AML-193 (cell line): ENCODE results near the gene NEURL1B.
"Not testable (repeated sequence)": the region's sequence is repeated elsewhere in the genome, so short reads cannot be mapped to it uniquely, and the experiment has no call there.

Experiments
- DNase-seq, 2 experiments: peaks; one replicate each; lab custom pipeline; 2025; lab: John Stamatoyannopoulos, UW

Gene NEURL1B

DNA sequence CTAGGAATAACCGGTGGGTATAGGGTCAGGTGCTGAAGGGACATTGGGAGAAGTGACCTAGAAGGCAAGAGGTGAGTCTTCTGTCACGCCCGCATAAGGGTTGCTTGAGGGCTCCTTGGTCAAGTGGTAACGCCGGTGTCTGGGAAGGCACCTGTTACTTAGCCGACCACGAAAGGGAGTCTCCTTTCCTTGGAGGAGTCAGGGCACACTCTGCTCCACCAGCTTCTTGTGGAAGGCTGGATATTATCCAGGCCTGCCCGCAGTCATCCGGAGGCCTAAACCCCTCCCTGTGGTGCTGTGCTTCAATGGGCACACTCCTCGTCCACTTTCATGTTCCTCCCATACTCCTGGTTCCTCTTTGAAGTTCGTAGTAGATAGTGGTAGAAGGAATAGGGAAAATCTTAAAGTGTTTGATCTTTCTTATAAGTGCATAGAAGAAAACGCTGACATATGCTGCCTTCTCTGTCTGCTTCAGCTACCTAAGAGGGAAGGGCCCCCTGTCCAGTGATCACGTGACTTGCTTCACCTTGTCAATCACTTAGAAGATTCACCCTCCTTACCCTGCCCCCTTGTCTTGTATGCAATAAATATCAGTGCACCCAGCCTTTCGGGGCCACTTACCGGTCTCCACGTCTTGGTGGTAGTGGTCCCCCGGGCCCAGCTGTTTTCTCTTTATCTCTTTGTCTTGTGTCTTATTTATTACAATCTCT lies 16.6 kb downstream of the NEURL1B start:
- DNase-seq = not testable (repeated sequence)

DNA sequence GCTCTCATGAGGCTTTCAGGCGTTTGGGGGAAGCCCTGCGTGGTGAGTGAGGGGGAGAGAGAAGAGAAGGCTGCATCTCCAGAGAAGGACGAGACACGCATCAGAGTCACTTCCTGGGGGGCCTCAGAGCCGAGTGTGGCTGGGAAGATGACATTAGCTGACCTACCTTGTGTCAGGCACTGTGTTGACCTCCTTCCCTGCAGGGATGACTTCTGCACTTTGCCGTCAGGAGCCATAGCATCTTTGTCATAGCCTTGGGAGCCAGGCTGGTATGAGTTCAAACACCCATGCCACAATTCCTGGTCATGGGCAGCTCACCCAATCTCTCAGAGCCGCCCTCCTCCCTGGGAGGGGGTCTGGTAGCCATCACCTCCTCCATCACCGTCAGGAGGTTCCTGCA lies 17.3 kb downstream of the NEURL1B start:
- no peak for DNase-seq

DNA sequence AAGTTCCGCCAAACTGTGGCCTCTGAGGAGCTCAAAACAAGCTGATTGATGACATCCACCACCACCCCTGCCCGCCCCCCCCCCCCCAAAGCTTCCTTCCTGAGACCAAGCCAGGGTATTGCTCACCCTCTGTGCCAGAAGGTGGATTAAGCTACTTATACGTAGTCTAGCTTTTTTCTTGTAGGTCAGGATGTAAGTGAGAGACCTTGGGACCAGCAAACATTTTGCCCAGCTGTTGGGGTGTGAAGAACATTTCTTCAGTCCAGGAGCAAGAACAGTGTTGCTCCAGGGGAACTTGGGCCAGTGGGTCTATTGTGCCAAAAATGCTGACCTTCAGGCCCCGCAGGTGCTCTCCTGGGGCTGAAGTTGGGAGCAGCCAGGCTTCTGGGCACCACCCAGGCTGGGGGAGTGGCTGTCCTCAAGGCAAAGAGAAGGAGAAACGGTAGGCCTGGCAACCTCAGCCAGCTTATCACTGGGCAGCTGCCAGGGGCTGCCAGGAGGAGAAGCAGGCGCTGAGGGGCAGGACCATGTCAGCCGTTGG lies 18.0 kb downstream of the NEURL1B start:
- DNase-seq = no peak

DNA sequence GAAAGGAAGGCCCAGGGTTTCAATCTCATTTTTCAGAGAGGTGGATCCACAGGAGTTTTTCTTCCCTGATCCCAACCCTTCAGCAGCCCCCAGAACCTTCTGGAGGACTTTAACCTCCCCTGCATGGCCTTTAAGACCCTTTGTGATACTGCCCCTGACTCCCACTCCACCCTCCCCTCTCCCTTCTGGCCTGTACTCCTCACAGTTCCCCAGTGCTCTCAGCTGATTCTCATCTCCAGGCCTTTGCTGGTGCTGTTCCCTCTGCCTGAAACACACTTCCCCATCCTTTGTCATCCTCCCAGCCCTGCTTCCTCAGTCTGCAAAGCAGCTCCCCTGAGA lies 18.5 kb downstream of the NEURL1B start:
- DNase-seq = no peak

DNA sequence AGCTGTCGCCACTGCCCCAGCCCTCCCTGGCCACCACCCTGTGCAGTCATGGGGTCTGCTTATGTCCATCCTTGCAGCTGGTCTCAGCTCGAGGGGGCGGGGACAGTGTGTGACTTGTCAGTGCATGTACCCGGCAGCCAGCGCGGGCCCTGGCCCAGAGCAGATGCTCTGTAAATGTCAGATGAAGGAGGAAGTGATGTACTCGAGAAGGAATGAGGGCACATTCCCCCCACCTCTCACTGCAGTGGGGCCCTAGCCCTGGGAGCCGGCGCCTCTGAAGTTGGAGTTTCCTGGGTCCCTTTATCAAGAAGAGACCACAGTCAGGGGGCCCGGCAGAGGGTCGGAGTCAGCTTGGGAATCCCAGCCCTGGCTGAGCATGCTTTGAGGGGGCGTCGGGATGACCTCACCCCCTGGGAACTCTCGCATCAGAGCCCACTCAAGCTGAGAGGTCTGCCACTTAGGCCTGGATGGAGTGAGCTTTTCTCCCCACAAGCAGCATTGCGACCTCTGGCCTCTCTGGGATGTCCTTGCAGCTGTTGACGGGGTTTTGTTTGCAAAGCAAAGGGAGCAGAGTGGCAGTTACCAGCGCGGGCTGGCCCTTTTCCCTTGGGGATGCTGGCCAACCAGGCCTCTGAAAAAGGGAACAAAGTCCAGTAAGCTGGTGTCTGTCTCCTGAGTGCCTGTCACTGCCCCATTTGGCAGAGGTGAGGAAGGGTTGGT lies 19.0 kb downstream of the NEURL1B start:
- no peak for DNase-seq

DNA sequence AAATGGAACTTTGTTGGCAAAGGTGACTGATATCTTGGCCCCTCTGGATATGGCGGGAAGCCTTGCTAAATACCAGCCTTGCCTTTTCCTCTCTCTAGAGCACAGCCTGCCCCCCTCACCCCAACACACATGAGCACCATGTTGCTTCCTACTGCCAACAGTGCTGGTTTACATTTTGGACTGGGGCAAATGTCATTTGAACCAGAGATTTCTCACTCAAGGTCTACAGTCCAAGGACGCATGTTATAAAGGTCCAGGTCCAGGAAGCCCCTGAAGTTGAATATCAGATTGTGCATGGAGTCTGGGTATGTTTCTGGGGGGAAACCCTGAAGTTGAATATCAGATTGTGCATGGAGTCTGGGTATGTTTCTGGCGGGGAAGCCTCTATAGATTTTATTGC lies 19.9 kb downstream of the NEURL1B start:
- DNase-seq = no peak

DNA sequence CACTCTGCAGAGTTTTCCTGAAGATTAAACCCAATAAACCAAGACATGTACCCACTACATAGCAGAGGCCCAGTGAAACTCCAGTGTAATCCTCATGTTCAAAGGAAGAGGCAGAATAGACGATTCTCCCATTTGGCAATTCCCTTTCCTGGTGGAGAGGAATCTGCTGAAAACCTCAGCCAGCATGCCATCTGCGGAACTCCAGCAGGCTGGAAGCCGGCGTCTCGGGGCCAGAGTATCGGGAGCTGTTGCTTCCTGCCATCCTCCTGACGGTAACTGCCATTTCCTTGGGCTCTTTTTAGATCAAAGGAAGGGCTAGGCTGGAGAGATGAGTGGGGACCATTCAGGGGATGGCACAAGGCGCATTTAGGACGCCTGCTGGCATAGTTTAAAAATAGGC lies 20.5 kb downstream of the NEURL1B start:
- DNase-seq = no peak

DNA sequence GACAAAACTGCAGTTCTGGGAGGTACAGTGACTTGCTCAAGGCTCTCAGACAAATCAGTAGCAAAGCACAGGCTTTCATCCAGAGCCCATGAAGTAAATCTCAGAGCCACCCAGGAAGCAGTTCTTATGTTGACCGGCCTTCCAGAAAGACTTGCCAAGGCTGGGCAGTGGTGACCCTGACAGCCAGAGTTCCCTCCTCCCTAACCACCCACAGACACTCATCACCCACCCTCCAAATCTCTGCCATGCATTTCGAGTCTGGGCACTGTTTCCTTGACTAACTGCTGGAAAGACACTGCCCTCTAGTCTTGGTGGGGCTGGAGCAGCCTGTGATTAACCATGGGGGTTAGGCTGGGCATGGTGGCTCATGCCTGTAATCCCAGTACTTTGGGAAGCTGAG lies 21.5 kb downstream of the NEURL1B start:
- DNase-seq = no peak

DNA sequence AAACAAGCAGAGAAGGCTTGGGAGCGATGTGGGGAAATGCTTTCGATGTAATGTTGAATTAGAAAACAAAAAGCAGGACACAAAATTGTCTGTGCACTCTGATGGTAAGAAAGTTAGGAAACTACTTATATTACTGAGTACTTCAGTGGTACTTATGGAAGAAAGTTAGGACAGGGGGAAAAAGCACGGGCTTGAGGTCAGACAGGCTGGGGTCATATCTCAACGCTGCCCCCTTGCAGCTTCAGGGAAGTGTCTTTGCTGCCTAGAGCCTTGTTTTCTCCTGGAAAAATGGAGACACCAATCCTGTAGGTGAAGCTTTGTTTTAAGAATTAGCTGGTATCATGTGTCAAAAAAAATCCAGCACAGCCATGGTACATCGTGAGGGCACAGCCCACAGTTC lies 23.0 kb downstream of the NEURL1B start:
- DNase-seq = no peak

DNA sequence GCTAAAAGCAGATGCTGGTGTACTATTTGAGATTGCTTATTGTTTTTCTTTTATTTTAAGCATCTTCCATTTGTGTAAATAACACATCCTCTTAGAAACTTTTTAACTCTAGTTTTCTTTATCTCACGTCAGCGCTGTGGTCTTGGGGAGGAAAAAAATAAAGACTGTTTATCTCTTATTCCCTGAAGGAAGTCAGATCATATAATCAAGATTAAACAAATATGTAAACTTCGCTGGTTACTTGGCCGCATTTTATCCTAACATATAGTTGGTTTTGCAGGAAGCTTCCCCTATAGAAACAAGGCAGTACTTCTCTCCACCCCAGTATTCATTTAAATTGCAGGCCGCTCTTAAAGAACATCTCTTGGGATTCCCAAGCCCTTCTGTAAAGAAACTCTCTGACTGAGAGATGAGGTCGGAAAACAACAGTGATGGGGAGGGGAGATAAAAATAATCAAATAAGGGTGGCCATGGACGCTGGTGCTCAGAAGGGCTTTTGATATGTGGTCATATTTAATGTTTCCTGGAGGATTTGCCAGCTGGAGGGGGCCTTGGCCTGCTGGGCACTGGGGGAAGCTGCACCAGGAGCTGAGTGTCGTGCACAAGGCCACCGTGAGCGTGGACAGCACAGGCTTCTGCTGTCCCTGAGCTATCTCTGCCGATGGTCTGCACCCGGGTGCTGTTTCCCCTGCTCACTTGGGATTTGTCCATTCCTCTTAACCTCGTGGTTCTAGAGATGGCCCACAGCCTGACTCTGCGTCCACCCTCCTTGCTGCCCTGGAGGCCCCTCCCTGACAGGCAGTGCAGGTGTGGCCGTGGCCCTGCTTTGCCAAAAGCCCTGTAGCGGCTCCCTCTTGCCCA lies 23.8 kb downstream of the NEURL1B start:
- DNase-seq = no peak

DNA sequence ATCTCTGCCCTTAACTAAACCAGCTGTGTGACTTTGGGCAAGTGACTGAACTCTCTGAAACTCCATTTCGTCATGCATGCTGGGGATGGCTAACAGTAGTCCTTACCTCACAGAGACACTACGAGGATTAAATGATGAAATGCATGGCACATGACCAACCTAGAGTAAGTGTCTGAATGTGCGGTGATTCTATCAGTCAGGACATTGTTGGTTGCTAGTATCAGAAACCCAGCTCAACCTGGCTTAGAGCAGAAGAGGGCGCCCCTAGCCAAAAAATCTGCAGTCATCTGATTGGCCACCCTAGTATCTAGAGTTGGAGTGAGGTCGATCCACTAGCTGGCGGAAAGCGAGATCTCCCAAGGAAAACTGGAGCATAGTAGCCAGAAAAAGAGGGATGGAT lies 25.2 kb downstream of the NEURL1B start:
- no peak for DNase-seq

DNA sequence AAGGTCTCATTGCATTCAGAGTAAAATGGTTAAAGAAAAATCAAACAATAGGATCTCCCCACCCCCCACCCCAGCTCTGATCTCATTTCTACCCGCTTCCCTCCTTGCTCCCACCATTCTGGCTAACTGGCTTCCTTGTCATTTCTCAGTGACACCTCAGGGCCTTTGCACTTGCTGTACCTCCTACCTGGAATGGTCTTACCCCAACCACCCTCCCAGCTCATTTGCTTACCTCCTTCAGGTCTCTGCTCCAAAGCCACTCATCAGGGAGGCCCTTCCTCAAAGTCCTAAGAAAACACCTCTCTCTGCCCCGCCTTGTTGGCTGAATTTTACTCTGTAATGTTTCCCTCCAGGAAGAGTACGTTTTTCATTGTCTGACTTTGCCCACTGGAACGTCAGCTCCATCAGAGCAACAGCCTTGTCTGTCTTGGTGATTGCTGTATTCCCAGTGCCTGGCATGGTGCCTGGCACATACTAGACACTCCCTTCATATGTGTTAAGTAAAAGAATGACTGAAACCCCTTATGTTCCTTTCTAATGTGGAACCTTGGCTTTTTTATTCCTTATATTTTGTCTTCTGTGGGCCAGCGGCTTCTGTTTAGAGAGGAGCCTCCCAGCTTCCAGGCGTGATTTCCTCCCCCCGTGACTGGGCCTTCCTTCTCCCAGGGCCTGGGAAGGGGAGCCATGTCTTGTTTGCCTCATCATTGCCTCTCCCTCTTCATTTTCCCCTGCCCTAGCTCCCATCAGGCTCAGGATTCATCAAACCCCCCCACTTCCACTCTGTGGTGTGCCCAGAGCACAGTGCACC lies 26.9 kb downstream of the NEURL1B start:
- no peak for DNase-seq

DNA sequence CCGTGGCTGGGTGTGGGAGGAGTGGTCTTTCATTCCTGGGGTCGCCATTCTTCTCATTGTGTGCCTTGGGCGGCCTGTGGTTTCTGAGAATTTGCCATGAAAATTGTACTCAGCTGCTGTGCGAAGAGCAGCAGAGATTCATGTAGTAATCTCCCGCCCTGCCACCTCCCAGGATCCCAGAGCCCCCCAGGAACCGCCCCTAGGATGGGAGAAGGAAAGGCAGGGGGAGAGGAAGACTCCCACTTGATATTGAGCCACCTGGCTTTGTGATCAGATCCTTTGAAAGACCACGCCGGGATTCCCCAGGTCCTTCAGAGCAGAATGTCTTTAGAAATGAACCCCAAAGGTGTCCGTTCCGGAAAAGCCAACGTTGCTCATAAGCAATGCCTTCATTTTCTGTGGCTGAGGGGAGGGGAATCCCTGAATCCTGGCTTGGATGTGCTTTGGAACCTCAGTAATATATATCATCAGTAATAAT lies 27.6 kb downstream of the NEURL1B start:
- DNase-seq = no peak

DNA sequence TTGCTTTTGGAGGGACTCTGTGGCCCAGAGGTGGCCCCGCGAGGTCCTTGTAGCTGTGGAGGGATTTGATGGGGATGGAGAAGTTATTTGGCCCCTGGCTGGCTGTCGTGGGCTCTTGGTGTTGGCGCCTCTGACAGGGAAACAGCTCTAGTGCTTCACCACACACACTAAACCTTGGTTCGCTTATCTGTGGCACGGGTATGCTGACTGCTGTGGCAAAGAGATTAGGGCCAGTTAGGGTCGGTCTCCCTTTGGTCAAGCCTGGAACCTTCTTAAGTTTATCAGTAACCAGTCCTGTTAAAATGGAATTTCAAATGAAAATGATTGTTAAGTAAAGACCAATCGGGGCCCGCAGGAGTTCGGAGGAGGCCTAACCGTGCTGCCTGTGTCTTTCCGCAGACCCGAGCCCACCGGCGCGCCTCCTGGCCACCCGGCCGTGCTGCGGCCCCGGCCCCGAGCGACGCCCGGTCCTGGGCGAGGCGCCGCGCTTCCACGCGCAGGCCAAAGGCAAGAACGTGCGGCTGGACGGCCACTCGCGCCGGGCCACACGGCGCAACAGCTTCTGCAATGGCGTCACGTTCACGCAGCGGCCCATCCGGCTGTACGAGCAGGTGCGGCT lies 28.4 kb downstream of the NEURL1B start:
- no peak for DNase-seq

DNA sequence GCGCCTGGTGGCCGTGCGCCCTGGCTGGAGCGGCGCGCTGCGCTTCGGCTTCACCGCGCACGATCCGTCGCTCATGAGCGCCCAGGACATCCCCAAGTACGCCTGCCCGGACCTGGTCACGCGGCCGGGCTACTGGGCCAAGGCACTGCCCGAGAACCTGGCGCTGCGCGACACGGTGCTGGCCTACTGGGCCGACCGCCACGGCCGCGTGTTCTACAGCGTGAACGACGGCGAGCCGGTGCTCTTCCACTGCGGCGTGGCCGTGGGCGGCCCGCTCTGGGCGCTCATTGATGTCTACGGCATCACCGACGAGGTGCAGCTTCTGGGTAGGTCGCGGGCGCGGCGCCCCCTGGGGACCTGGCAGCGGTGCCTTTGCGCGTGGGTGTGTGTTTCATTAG lies 28.9 kb downstream of the NEURL1B start:
- no peak for DNase-seq

DNA sequence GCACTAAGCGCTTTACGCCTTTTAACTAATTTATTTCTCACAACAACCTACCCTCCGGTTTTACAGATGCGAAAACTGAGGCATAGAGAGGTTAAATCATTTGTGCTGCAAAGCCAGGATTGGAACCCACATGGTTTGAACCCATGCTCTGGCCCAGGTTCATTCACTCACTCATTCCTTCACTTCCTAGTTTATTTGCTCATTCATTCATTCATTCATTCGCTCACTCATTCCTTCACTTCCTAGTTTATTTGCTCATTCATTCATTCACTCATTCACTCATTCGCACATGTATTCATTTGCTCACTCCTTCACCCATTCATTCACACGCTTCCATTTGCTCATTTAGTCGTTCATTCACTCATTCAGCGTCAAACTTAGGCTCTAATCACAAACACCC lies 29.4 kb downstream of the NEURL1B start:
- DNase-seq = no peak

DNA sequence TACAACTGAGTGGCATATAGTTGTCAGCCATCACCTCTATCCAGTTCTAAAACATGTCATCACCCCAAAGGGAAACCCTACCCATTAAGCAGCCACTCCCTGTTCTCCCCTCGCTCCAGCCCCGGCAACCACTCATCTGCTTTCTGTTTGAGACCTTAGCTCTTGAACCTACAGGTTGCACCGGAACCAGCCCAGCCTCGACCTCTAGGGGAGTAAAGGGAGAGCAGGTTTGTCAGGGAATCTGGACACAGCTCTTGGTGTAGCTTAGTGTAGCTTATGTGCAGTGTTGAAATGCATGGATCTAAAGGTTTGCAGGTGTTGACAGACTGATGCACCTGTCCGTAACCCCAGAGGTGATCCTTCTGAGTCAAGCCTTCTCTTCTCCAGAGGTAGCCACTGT lies 30.0 kb downstream of the NEURL1B start:
- DNase-seq = no peak

DNA sequence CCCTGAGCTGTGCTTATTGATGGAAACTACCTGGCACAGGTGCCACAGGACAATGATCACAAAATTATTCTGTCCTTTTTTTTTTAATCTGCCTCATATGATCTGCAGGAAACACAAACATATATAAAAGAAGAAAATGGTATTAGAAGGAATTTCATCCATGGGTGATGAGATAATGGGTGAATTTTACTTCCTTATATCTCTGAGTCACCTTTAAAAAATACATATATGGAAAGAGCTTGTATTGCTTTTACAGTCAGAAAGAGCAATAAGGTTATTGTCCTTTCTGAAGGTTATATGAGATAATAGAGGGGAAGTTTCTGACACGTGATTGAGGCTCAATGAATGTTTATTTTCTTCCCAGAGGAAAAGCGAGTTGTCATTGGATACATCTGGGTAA lies 31.6 kb downstream of the NEURL1B start:
- DNase-seq = no peak

DNA sequence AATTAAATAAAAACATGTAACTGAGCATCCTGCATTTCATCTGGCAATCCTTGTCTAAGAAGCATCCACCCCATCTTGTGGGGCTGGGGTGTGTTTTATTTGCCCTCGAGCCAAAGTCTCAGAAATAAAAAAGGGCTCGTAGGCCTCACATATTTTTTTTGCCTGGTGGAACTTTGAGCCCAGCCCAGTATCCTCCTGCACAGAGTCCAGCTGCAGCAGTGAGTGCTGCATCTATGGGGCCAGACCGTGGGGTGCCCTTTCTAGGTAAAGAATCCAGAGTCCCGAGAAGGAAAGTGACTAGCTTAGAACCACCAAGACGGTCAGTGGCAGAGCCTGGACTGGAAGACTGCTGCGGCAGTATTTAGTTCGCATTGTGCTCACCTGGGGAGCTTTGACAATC lies 33.1 kb downstream of the NEURL1B start:
- DNase-seq = no peak

DNA sequence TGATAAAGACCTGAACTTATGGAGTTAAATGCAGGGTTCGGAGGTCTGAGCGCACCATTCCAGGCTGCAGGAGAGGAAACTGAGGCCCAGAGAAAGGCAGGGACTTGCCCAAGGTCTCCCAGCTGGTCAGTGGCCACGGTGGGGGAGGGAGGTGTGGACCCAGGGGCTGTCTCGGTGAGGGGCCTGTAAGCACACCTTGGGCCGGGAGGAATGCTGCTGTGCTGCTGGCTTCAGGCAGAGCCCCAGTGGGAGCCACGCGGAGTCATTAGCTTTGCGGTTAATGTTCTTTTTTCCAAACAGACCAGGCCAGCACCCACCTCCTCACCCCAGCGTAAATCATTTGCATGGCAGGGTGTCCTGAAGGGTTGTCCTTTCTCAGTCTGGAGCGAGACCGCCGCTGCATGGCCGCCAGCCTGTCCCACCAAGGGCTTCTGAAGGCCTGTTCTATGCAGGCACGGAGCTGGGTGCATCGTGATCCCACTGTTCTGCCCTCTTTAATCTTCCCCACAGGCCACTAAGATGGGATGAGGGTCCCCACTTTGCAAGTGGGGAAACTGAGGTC lies 35.9 kb downstream of the NEURL1B start:
- DNase-seq = no peak

DNA sequence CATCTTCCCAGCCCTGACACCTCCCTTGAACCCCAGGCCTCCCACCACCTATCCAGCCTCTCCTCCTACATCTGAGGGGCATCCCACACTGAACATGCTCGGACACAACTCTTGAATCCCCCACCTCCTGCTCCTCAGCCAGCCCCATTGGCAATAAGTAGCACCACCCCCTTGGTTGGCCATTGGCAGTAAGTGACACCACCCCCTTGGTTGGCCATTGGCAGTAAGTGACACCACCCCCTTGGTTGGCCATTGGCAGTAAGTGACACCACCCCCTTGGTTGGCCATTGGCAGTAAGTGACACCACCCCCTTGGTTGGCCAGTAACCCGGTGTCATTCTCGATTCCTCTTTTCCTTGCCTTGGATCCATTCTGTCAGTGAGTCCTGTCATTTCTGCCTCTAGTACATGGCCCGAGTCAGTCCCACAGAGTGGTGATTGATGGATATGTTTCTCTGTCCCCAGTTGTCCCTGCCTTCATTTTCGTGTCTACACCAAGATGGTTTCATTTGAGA lies 37.4 kb downstream of the NEURL1B start:
- DNase-seq = not testable (repeated sequence)
